ENCODE data around the gene LRRFIP1.

LRRFIP1 gene

GRCh38 chr2:237637429-237638135 lies 10.2 kb downstream of the LRRFIP1 start:
- no peak for DNase-seq (ENCODE audit: low read depth, low spot score)
- H3K27ac ChIP-seq: no peak overlapping the region

- no peak for DNase-seq (ENCODE audit: low read depth, low spot score)
- H3K27ac ChIP-seq: no peak overlapping the region
Measured at GRCh38 chr2:237638176-237638575, 10.8 kb downstream of the LRRFIP1 start.

- no peak overlapping the region for H3K27ac ChIP-seq
- DNase-seq (ENCODE audit: low read depth, low spot score): no peak
Measured at GRCh38 chr2:237639052-237639835, 11.9 kb downstream of the LRRFIP1 start.

GRCh38 chr2:237639836-237640220 lies 12.4 kb downstream of the LRRFIP1 start:
- no peak overlapping the region for H3K27ac ChIP-seq
- no peak for DNase-seq (ENCODE audit: low read depth, low spot score)

- no peak overlapping the region for H3K27ac ChIP-seq
- DNase-seq (ENCODE audit: low read depth, low spot score): no peak
Measured at GRCh38 chr2:237640493-237640998, 13.2 kb downstream of the LRRFIP1 start.

- no peak for DNase-seq (ENCODE audit: low read depth, low spot score)
- H3K27ac ChIP-seq: no peak overlapping the region
Measured at GRCh38 chr2:237642038-237642734, 14.8 kb downstream of the LRRFIP1 start.

GRCh38 chr2:237643066-237643465 lies 15.7 kb downstream of the LRRFIP1 start:
- no peak for DNase-seq (ENCODE audit: low read depth, low spot score)
- H3K27ac ChIP-seq: no peak overlapping the region

- no peak for DNase-seq (ENCODE audit: low read depth, low spot score)
- H3K27ac ChIP-seq: no peak overlapping the region
Measured at GRCh38 chr2:237643582-237644380, 16.4 kb downstream of the LRRFIP1 start.

- no peak overlapping the region for H3K27ac ChIP-seq
- no peak for DNase-seq (ENCODE audit: low read depth, low spot score)
Measured at GRCh38 chr2:237644381-237644703, 17.0 kb downstream of the LRRFIP1 start.

GRCh38 chr2:237645261-237645660 lies 17.9 kb downstream of the LRRFIP1 start:
- no peak overlapping the region for H3K27ac ChIP-seq
- no peak for DNase-seq (ENCODE audit: low read depth, low spot score)

GRCh38 chr2:237647176-237648015 lies 20.0 kb downstream of the LRRFIP1 start:
- DNase-seq (ENCODE audit: low read depth, low spot score): no peak
- no peak overlapping the region for H3K27ac ChIP-seq

- DNase-seq (ENCODE audit: low read depth, low spot score): no peak
- no peak overlapping the region for H3K27ac ChIP-seq
Measured at GRCh38 chr2:237648016-237648381, 20.6 kb downstream of the LRRFIP1 start.

- no peak for DNase-seq (ENCODE audit: low read depth, low spot score)
- H3K27ac ChIP-seq: no peak overlapping the region
Measured at GRCh38 chr2:237649541-237650454, 22.4 kb downstream of the LRRFIP1 start.

- DNase-seq (ENCODE audit: low read depth, low spot score): no peak
- no peak overlapping the region for H3K27ac ChIP-seq
Measured at GRCh38 chr2:237650455-237650850, 23.1 kb downstream of the LRRFIP1 start.

GRCh38 chr2:237651761-237652160 lies 24.4 kb downstream of the LRRFIP1 start:
- H3K27ac ChIP-seq: no peak overlapping the region
- no peak for DNase-seq (ENCODE audit: low read depth, low spot score)

- DNase-seq (ENCODE audit: low read depth, low spot score): no peak
- no peak overlapping the region for H3K27ac ChIP-seq
Measured at GRCh38 chr2:237652181-237652580, 24.8 kb downstream of the LRRFIP1 start.

- H3K27ac ChIP-seq: no peak overlapping the region
- DNase-seq (ENCODE audit: low read depth, low spot score): no peak
Measured at GRCh38 chr2:237652854-237653253, 25.5 kb downstream of the LRRFIP1 start.

- no peak overlapping the region for H3K27ac ChIP-seq
- DNase-seq (ENCODE audit: low read depth, low spot score): no peak
Measured at GRCh38 chr2:237653776-237654558, 26.6 kb downstream of the LRRFIP1 start.

Measured in epithelial cell of prostate (primary cell).